Hypothalamus (tissue), 51 donors: ENCODE data around the gene LCE2C.

Experiments used
- DNase-seq, 51 donors: peaks; one replicate each; lab custom pipeline; 2025; lab: John Stamatoyannopoulos, UW

Gene LCE2C

GRCh38 chr1:152718238-152718637 is 43.2 kb downstream of the LCE2C start:
- no peak for DNase-seq

- no peak for DNase-seq
These were observed 50.2 kb downstream of the LCE2C start for GRCh38 chr1:152725261-152725660.
